ENCODE measurements around the gene LRRN4CL. TPM values are rescaled to one million over a fixed set of nuclear protein-coding genes. Genes with fewer than 3 reads are reported as not detected.

Gene LRRN4CL
- total and polyA plus RNA-seq, 2 of the 8 experiments (the other 6 are each of a cell fraction or from before 2014, with no cell fraction given), result 0.05 to 0.26 TPM

DNA sequence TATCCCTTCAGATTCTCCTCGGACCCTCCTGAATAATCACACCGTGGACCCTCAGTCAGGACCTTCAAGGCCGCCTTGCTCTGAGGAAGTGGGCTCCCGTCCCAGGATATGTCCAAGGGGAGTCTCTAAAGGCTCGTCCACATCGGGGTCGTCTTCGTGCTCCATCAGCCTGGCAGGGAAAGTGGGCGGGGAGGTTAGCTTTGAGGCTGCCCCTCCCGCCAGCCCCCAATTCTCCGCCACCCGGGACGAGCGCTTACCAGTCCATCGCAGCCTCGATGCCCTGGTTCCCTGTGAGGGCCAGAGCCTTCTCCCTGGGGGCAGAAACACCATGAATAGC lies 10.9 kb downstream of the LRRN4CL start:
- FAIRE-seq, result no peak
- Histone ChIP-seq H2BK15ac (ENCODE audit: low read length) (no peak overlapping the region), H3K79me2 (ENCODE audit: control insufficient read depth in 1 of 2, insufficient read depth in 2 of 2, low read length in 2 of 2) (peaks cover 0 to 19% of the 10 kb centered on the region in 2 experiments; a peak in 2 of 4 replicates), H3K4ac (replicated peaks; ENCODE audit: insufficient read length, low read depth, low read length) (no peak overlapping the region), H3K23me2 (ENCODE audit: low read depth, low read length) (peaks cover 3% of the 10 kb centered on the region; the same call in 1 of the 2 replicates), H3K27ac (ENCODE audit: low read depth, low read length) (peak overlapping the region; percentile 68), H3K14ac (ENCODE audit: insufficient read length) (no peak overlapping the region), H2BK120ac (replicated peaks; ENCODE audit: low read depth, low read length) (no peak overlapping the region), H3K27me3 (replicated peaks in 1 of 4; ENCODE audit: control insufficient read depth in 3 of 4, extremely low read depth in 1 of 4, insufficient read depth in 3 of 4, low read length in 3 of 4) (no peaks in the 10 kb centered on the region), H2AK5ac (ENCODE audit: low read depth, low read length) (no peak overlapping the region), H3K9ac (replicated peaks in 1 of 4; ENCODE audit: extremely low read depth in 1 of 4, low read depth in 3 of 4, low read length in 3 of 4) (peak overlapping the region; percentile 55 to 90 (median 88)), H2AFZ (ENCODE audit: low read length) (no peak overlapping the region), H2BK20ac (ENCODE audit: low read length) (no peak overlapping the region), H3K56ac (replicated peaks; ENCODE audit: insufficient read length, low read depth, low read length) (peak overlapping the region; percentile 40), H3K23ac (ENCODE audit: insufficient read length) (no peak overlapping the region), H4K5ac (ENCODE audit: insufficient read length, low read depth, low read length) (no peak overlapping the region), H3K18ac (ENCODE audit: extremely low read depth, low read length) (peak overlapping the region; percentile 75; the same call in 1 of the 2 replicates), H2BK5ac (ENCODE audit: low read depth, low read length) (peak overlapping the region; percentile 91), H3K79me1 (ENCODE audit: low read depth, low read length) (peaks cover 2% of the 10 kb centered on the region), H4K91ac (replicated peaks; ENCODE audit: insufficient read length, low read length) (no peak overlapping the region), H3K36me3 (ENCODE audit: control insufficient read depth in 2 of 4, insufficient read depth in 4 of 4, low read length in 3 of 4) (peaks cover 5 to 22% (median 9%) of the 10 kb centered on the region in 4 experiments; a peak in 5 of 8 replicates), H4K8ac (ENCODE audit: extremely low read depth, insufficient read depth, low read length) (peak overlapping the region; percentile 74; the same call in 1 of the 2 replicates), H3K9me3 (ENCODE audit: insufficient read depth in 2 of 2, low read depth in 1 of 2, low read length in 1 of 2) (no peaks in the 10 kb centered on the region), H3K4me2 (ENCODE audit: insufficient read depth in 1 of 2, low read depth in 2 of 2, low read length in 2 of 2) (peak overlapping the region; percentile 74 to 86), H3K4me1 (replicated peaks in 1 of 4; ENCODE audit: control insufficient read depth in 3 of 4, insufficient read depth in 4 of 4, low read length in 3 of 4) (peaks cover 2 to 8% (median 4%) of the 10 kb centered on the region in 4 experiments; a peak in 4 of 7 replicates), H3K4me3 (ENCODE audit: extremely low read depth in 1 of 4, insufficient read depth in 2 of 4, low read depth in 3 of 4, low read length in 4 of 4) (peak overlapping the region; percentile 78 to 98 (median 88)), H2BK12ac (ENCODE audit: low read depth, low read length) (no peak overlapping the region), H4K20me1 (replicated peaks in 1 of 2; ENCODE audit: control insufficient read depth in 1 of 2, insufficient read depth in 2 of 2, low read length in 2 of 2) (peaks cover 0 to 1% of the 10 kb centered on the region in 2 experiments)
- CTCF ChIA-PET (ENCODE audit: partially characterized antibody), result interaction anchor here (8.2 kb wide), 1 partner anchor 16 kb away, joined by 114 read pairs; the partner anchor contains the start of gene LRRN4CL
- POLR2A ChIA-PET (ENCODE audit: partially characterized antibody), result interaction anchor here (0.6 to 61.4 kb wide), 5 partner anchors 13 to 123 kb away, joined by 3 to 2041 read pairs (median 4); partner anchors contain the start of genes BSCL2, C11orf98, CSKMT and GANAB
- DNase-seq (ENCODE audit: low read depth in 1 of 2, low spot score in 2 of 2), result no peak
- 12% methylated on average over 9 of the region's 16 CpGs; no CpG with 5 or more reads in 1 of the 2 experiments for WGBS, 2 experiments (ENCODE audit: extremely low coverage in 1 of 2, insufficient coverage in 1 of 2, insufficient read length in 1 of 2, insufficient replicate concordance in 2 of 2, low coverage in 1 of 2, low lambda C conversion rate in 2 of 2, missing lambda C conversion rate in 1 of 2)
- TF ChIP-seq, protein P1, sequence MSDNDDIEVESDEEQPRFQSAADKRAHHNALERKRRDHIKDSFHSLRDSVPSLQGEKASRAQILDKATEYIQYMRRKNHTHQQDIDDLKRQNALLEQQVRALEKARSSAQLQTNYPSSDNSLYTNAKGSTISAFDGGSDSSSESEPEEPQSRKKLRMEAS (IDR thresholded peaks at IDR 0.05), result no peak
- TF ChIP-seq POU5F1 (IDR thresholded peaks at IDR 0.05; ENCODE audit: low read depth, low read length) (no peak), KDM1A (IDR thresholded peaks at IDR 0.05; ENCODE audit: borderline replicate concordance, low read length) (no peak), YY1 (IDR thresholded peaks at IDR 0.05; ENCODE audit: low read depth, low read length) (no peak), BCL11A (IDR thresholded peaks at IDR 0.05; ENCODE audit: low read depth in 2 of 2, low read length in 2 of 2) (no peak), SP2 (IDR thresholded peaks at IDR 0.05; ENCODE audit: low read length) (no peak), RFX5 (IDR thresholded peaks at IDR 0.05; ENCODE audit: borderline replicate concordance, low read depth, low read length) (no peak), TCF12 (IDR thresholded peaks at IDR 0.05; ENCODE audit: low read depth, low read length) (no peak), KDM4A (IDR thresholded peaks at IDR 0.05; ENCODE audit: low read depth, low read length, severe bottlenecking) (no peak), BRCA1 (IDR thresholded peaks at IDR 0.05; ENCODE audit: low read depth, low read length) (no peak), MAFK (IDR thresholded peaks at IDR 0.05; ENCODE audit: low read depth, low read length) (no peak)
- TF ChIP-seq, protein P2, sequence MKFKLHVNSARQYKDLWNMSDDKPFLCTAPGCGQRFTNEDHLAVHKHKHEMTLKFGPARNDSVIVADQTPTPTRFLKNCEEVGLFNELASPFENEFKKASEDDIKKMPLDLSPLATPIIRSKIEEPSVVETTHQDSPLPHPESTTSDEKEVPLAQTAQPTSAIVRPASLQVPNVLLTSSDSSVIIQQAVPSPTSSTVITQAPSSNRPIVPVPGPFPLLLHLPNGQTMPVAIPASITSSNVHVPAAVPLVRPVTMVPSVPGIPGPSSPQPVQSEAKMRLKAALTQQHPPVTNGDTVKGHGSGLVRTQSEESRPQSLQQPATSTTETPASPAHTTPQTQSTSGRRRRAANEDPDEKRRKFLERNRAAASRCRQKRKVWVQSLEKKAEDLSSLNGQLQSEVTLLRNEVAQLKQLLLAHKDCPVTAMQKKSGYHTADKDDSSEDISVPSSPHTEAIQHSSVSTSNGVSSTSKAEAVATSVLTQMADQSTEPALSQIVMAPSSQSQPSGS (IDR thresholded peaks at IDR 0.05; ENCODE audit: low read length), result no peak

Data from H1 (cell line).